ENCODE data around the gene PSTPIP2. TPM values are rescaled to one million over a fixed set of nuclear protein-coding genes. Genes with fewer than 3 reads are reported as not detected.

Gene PSTPIP2
- total RNA-seq, 4 donors from 2014 or later, result 1.9 to 4.3 (median 2.9) TPM

DNA sequence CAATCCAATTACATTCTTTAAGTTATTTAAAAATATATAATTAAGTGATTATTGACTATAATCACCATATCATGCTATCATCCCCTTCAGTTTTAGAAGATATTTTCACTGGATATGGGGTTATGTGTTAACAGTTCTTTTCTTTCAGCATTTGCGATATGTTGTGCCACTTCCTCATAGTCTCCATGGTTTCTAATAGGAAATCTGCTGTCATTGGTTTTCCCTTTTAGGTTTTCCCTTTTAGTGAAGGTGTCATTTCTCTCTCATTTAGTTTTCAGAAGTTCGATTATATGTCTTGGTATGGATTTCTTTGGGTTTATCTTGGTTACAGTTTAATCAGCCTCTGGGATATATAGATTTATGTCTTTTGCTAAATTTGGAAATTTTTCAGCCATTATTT, 70.2 kb downstream of the PSTPIP2 start:
- WGBS, 2 donors, result 88 to 100% methylated on average over 2 of the region's 2 CpGs
- Histone ChIP-seq H3K36me3 (no peaks in the 10 kb centered on the region), H3K4me1 (no peaks in the 10 kb centered on the region), H3K9me3 (no peaks in the 10 kb centered on the region), H3K4me3 (replicated peaks in 1 of 3) (no peak overlapping the region), H3K27ac (no peak overlapping the region), H3K27me3 (no peaks in the 10 kb centered on the region)
- intact Hi-C loops (cut with DNase I), result no loop called here
- TF ChIP-seq CTCF (IDR thresholded peaks at IDR 0.05) (no peak), POLR2A (IDR thresholded peaks at IDR 0.05) (no peak)
- no peak for DNase-seq

DNA sequence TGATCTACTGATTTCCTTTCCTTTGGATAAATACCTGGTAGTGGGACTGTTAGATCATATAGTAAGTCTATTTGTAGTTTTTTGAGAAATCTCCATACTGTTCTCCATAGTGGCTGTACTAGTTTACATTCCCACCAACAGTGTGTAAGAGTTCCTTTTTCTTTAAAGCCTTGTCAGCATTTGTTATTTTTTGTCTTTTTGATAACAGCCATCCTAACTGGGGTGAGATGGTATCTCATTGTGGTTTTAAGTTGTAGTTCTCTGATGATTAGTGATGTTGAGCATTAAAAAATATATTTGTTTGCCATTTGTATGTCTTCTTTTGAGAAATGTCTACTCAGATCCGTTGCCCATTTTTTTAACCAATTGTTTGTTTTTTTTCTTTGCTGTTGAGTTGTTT, 71.0 kb downstream of the PSTPIP2 start:
- Histone ChIP-seq H3K36me3 (no peaks in the 10 kb centered on the region), H3K27ac (no peak overlapping the region), H3K9me3 (no peaks in the 10 kb centered on the region), H3K4me1 (no peaks in the 10 kb centered on the region), H3K4me3 (replicated peaks in 1 of 3) (no peak overlapping the region), H3K27me3 (no peaks in the 10 kb centered on the region)
- 86 to 87% methylated on average over 1 of the region's 1 CpG for WGBS, 2 donors
- DNase-seq, result no peak
- intact Hi-C loops (cut with DNase I), result no loop called here
- TF ChIP-seq POLR2A (IDR thresholded peaks at IDR 0.05) (no peak), CTCF (IDR thresholded peaks at IDR 0.05) (no peak)

GRCh38 chr18:45999536-45999935, 72.5 kb downstream of the PSTPIP2 start:
- no peak overlapping the region for H3K27ac ChIP-seq
- TF ChIP-seq POLR2A (IDR thresholded peaks at IDR 0.05) (no peak), CTCF (IDR thresholded peaks at IDR 0.05) (no peak)
- WGBS, 2 donors, result 87 to 88% methylated on average over 3 of the region's 3 CpGs
- no peaks in the 10 kb centered on the region for H3K9me3 ChIP-seq
- H3K4me1 ChIP-seq, result no peaks in the 10 kb centered on the region
- no peaks in the 10 kb centered on the region for H3K36me3 ChIP-seq
- intact Hi-C loops (cut with DNase I), result no loop called here
- no peak overlapping the region for H3K4me3 ChIP-seq (replicated peaks in 1 of 3)
- H3K27me3 ChIP-seq, result no peaks in the 10 kb centered on the region
- DNase-seq, result no peak

- WGBS, 2 donors, result 58 to 67% methylated on average over 3 of the region's 3 CpGs
- no peak for TF ChIP-seq POLR2A (IDR thresholded peaks at IDR 0.05)
- TF ChIP-seq CTCF (IDR thresholded peaks at IDR 0.05), result no peak
- Histone ChIP-seq H3K4me1 (no peaks in the 10 kb centered on the region), H3K4me3 (replicated peaks in 1 of 3) (no peak overlapping the region), H3K27me3 (no peaks in the 10 kb centered on the region), H3K36me3 (no peaks in the 10 kb centered on the region), H3K27ac (no peak overlapping the region), H3K9me3 (no peaks in the 10 kb centered on the region)
- DNase-seq, result no peak
- intact Hi-C loops (cut with DNase I), result no loop called here
Observed at GRCh38 chr18:45998244-45998643, 73.8 kb downstream of the PSTPIP2 start.

DNA sequence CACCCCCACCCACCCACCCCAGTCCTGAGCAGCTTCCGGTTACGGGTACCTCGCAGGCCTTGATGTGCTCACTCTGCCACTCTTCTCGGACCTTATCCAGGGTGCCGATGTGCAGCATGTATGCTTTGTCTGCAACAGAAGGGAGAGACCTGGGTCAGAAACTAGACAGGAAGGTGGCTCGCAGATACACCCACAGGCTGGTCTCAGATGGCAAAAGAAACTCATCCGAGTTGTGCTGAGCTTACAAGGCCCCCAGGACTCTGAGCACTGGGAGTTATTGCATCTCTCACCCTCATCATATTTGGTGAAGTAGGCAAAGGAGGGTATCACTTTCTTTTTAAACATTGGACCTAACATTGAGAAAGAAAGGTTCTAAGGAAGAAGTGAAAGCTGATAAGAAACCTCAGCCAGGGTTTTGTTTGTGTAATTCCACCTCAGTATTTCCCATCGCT, 74.3 kb downstream of the PSTPIP2 start:
- Histone ChIP-seq H3K27ac (no peak overlapping the region), H3K4me3 (replicated peaks in 1 of 3) (no peak overlapping the region), H3K4me1 (no peaks in the 10 kb centered on the region), H3K27me3 (no peaks in the 10 kb centered on the region), H3K9me3 (no peaks in the 10 kb centered on the region), H3K36me3 (no peaks in the 10 kb centered on the region)
- TF ChIP-seq POLR2A (IDR thresholded peaks at IDR 0.05) (no peak), CTCF (IDR thresholded peaks at IDR 0.05) (no peak)
- intact Hi-C loops (cut with DNase I), result no loop called here
- WGBS, 2 donors, result 91 to 96% methylated on average over 8 of the region's 8 CpGs
- no peak for DNase-seq
